Activated naive CD4-positive, alpha-beta T cell (primary cell): ENCODE results near the gene HAND2.

ENCODE experiments used
- DNase-seq, 4 experiments: peaks; one replicate each; lab custom pipeline; 2025; lab: John Stamatoyannopoulos, UW

HAND2 gene

DNA sequence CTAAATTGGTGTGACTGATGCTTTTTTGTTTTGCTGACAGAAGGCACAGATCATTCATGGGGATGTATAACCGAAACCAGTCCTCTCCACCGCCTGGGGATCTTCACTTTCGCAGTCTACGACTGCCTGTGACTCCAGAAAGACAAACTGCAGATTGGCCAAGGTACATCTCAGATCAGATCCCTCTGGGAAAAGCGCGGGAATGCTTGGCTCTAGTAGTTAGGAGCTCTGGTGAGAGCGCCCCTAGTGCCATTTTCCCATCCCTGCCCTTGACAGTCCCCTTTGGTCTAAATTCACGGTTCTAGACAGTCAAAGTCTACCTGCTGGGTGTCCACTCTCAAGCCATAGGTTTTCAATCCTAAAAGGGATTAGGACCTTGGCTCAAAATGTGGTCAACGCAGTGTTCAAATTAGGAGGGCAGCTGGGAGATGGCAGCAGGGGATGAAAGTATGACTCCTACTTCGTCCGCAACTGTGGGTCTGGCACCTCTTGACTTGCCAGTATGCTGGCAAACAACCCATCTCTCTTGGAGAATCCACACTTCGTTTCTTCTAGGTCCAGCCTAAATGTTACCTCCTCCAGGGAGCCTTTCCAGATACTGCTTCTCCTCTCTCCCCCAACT is 6.9 kb upstream of the HAND2 start:
- DNase-seq = no peak

DNA sequence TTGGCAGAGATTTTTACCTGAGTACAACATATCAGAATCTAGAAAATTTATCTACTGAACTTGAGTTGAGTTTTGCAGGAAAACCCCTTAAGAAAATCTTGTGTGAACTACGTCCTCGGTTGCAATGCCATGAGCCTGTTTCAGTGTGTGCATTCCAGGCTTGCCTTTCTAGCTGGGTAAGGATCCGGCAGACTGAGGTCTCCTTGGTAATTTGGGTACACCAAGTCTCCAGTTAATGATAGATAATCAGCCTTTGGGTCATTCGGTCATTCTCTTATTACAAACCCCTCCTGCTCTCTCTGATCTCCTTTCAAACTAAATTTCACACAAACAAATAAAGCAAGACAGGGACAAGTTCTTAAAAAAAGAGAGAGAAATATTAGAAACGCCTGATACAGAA is 5.9 kb upstream of the HAND2 start:
- DNase-seq = no peak

DNA sequence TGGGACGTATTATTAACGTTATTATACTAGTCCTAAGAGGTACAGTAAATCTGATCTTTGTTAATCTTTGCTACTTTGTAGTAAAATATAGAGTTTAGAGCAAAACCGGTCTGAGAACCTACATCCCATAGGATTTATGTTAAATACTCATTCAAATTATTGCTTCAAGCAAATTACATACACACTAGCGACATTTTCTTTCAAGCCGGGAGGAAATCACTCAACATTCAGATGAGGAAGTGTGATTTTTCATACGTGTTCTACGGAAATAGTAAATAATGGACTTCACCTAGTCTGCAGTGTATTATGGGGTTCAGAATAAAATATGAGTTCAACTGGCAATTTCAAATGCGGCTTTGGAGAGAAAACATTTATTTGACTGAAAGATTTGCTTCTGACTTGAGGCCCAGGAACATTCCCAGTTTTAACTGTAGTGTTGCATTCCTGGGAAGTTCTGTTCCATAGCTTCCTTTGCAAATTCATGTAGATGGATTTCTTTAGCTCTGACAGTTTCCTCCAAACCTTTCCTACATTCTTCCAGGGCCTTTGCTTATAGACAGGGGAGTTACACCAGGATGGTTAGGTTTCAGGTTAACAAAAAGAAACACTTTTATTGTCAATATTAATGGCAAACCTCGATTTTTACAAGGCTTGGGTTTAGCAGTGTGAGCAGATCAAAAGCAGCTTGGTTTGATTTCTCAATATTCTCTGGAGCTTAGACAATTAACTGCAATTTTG is 5.3 kb upstream of the HAND2 start:
- no peak for DNase-seq

DNA sequence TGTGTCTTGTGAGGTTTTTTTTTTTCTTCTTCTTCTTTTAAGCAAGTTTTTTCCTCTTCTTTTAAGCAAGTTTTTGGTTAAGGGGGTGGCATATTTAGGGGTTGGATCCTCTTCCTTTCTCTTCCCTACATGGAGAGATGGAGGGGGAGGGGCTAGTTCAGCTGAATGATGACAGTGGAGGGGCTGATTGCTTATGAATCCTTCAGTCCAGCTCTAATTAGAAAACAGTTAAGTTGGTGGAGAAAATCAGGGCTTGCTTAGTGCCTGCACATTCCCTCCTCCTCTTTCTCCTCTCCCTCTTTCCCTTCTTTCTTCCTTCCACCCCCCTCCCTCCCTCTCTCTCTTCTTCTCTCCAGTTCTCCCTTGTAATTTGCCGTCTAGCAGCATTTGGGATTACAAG is 4.4 kb upstream of the HAND2 start:
- DNase-seq = no peak

DNA sequence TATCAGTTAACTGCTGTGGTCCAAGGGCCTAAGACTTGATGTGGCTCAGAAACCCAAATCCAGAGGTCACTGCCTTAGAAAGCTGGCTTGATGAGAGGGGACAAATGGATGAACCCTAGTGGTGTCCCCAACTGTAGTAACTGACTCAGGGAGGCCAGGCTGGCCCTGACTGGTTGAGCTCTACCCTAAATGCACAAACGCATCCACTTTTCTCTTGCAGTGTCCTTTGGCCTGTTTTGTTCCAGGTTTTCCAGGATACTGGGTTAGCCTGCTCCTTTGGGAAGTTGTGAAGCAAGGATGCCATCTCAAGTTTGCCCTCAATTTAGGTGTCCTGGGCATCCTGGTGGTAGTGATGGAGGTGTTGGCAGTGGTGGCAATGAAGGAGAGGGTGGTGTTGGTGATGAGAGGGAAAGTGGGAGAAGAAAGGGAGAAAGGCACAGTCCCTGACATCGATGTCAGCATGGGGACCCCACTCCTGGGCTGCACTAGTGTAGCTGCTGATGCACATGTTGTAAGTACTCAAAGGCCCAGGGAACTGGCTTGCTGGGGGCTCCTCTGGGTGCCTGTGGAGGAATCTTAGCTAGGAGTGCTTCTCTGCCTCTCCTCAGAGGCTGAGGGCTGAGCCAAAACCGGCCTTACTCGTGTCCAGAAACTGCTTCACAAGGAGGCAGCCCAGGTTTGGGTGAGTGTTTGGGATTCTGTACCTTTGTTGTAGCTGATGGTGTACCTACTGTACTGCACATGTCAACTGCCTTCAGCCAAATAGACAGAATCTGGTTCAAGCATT is 2.9 kb upstream of the HAND2 start:
- no peak for DNase-seq

DNA sequence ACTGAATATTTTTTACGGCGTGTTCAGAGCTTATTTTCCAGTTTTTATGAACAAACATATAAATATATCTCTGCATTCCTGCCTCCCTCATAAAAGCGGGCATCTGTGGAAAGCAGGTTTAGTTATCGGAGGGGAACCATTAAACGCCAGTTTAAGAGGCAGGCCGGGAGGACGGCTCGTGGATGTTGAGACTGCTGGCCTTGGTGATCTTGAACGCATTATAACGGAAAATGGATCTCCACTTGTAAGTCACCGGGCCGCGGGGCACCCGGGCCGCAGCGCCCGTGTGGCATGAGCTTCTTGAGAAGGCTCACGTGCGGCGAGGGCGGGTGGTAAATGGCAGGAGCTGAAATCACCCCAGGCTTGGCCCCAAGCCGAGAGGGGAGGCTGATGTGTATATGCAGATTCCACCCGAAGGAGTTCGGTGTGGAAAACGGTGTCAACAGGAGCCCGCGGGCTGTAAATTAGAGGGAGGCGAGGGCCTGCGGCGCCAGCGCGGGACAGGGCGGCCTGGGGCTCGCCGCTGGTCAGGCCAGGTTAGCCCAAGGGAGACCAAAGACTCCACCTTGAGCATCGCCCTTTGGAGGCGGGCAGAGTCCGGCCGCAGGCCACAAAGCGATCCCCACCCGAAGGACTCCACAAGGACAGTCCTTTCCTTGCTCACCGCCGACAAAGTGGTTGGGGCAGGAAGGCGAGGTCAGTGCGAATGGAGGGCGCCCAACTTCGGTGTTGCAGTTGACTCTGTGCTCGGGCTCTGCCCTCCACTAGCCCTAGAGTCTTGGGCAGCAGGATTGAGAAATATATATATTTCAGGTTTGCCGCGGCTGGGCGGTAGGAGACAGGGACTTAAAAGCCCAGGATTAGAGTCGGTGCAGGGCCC is 1.3 kb upstream of the HAND2 start:
- DNase-seq = no peak

DNA sequence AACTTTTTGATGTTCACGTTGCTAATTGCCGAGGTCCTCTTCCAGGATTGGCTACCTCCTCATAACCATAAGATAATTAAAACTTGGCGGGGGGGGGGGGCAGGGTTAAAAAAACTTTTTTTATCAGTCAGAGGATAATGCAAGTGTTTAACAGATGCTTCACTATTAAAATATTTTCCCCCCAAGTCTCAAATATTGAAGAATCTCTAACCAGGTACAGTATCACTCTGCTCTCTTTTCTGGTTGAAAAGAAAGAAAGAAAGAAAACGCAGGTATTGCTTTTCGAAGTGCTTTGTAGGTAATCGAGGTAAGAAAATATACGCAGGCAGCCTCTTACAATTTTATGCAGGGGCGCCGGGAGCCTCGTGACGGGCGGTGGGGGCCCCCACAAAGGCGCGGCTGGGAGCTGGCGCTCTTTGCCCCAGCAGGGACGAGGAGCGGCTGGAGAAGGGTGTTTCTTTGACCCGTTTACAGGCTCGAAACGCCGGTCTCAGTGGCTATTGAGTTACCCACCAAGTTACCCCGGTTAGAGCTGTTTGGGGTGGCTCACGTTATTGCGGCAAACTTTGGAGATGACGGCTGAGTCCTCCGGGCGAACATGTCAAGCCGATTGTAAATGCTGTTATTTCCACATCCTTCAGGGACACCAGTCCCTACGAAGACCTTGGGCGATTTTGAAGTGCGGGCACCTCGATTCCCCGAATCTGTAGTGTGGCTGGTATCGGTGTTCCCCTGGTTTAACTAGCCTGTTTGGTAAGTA is 477 bp upstream of the HAND2 start:
- DNase-seq = no peak

DNA sequence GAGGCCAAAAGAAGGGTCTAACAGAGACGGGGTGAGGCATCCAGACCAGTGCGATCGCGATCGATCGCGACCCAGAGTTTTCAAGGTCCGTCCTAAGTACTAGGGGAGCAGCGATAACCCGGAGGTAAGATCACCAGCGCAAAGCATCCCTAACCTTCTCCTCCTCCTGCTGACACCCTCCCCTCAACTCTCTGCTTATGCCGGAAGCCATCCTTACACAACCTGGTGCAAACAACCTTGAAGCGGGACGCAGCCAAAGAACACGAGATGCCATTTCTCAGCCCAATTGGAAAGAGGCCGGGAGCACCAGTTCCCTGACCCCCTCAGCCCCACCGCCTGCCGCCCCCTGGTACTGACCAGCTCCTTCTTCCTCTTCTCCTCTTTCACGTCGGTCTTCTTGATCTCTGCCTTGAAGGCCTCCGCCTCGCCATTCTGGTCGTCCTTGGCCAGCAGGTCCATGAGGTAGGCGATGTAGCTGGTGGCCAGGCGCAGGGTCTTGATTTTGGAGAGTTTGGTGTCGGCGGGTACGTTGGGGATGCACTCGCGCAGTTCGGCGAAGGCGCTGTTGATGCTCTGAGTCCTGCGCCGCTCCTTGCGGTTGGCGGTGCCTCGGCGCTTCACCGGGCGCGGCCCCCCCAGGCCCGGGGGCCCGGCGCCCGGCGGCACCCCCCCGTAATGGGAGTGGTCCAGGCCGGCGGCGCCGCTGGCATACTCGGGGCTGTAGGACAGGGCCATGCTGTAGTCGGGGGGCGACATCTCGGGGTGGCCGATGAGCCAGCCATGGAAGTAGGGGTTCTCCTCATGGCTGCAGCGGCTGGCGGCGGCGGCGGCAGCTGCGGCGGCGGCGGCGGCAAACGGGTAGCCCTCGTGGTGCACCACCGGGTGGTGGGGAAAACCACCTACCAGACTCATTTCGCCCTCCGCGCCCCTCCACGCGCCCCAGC is 1.4 kb downstream of the HAND2 start:
- DNase-seq = no peak

DNA sequence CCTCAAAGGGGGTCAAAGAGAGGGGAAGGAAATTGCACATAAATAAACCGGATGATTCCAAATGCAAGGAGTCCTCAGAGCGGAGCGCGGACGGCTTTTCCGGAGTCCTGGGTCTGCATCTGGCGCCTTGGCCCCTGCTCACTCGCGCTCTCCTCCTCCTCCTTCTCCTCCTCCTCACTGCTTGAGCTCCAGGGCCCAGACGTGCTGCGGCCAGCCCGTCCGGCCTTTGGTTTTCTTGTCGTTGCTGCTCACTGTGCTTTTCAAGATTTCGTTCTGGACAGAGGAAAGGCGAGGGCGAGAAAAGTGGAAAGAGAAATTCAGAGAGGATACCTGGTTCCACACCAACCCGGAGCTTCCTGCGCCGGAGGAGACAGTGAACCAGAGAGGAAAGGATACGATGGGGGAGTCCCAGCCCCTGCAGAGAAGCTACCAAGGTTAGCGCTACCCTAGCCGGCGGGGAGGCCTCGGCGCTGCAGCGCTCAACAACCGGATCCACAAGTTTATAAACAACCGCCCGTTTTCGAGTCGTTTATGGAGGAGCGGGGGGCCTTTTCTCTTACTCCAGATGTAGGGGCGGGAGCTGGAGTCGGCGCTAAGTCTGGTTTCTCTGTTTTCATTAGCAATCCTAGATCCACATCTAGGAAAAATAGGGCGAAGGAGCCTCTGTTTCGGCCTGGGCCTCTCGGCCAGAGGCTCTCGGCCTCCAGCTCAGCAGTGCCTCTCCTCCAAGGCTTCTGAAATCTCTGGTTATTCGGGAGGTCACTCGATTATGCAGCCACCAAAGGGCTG is 2.7 kb downstream of the HAND2 start:
- DNase-seq = no peak

DNA sequence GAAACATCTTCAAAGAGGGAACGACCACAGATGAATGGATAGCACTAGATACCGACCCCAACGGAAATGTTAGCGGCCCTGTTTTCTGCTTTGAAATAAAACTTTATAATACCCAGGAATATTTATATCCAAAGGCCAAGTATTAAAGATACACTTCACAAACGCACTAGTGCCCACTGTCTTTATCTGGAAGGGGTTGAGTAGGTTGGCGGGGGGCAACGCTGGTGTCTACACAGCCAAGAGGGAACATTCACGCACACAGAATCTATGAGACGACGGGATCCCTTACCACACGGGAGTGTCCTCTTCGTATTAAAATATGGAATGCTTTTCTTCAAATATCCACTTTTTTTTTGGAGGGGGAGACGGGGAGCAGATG is 3.3 kb downstream of the HAND2 start:
- no peak for DNase-seq

DNA sequence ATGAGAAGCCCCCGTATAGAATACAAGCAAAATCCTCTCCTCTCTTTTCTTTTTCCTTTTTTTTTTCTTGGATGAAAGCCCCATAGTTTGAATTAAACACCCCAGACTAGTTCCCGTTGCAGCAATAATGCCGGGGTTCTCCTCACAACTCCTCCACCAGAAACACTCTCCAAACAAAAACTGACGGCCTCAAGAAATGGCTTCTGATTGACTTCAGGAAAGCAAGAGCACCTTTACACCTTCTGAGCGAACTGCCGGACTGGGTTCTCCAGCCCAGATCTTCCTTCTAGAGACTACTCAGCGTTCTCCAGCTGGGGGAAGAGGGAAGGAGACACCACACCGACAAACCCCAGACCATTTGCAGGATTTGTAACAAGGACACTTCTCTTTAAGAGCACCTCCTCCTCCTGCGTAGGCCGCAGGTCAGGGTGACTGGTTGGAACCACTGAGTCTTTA is 4.0 kb downstream of the HAND2 start:
- DNase-seq = no peak

DNA sequence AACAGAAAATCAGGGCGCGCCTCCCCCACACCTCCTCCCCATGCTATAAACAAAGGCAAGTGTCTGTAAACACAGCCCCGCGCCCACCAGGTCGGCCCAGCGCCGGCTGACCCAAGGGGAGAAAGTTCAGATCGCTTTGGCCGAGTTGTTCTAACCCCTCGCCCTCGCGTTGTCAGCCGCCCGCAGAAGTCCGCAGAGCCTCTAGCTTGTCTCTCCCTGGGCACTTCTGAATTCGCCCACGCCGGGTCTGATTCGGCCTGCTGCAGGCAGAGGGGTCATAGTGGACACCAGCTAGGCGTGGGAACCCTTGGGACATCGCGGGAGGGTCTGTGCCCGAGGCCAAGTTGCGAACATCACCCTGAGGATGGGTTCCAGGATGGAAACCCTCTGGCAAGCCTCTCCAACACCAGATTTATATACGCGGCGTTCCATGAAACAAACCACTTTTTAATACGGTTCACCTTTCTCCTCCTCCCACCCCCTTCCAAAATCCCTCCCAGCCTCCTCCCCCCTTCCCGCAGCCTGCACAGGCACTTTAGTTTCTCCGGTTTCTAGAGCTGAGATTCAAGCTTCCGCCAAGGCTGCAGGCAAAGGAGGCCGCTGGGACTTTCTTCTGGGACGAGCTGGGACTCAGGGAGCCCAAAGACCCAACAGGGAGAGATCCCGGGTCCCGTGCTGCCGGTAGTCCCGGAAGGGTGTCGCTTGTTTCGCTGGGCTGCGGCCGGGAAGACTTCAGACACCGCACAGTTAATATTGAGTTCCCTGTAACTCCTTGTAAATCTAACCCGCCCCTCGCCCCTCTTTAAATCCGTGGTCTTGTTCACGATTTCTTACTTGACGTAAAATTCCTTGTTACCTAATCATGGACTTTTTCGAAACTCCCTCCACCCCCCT is 4.7 kb downstream of the HAND2 start:
- DNase-seq = no peak

DNA sequence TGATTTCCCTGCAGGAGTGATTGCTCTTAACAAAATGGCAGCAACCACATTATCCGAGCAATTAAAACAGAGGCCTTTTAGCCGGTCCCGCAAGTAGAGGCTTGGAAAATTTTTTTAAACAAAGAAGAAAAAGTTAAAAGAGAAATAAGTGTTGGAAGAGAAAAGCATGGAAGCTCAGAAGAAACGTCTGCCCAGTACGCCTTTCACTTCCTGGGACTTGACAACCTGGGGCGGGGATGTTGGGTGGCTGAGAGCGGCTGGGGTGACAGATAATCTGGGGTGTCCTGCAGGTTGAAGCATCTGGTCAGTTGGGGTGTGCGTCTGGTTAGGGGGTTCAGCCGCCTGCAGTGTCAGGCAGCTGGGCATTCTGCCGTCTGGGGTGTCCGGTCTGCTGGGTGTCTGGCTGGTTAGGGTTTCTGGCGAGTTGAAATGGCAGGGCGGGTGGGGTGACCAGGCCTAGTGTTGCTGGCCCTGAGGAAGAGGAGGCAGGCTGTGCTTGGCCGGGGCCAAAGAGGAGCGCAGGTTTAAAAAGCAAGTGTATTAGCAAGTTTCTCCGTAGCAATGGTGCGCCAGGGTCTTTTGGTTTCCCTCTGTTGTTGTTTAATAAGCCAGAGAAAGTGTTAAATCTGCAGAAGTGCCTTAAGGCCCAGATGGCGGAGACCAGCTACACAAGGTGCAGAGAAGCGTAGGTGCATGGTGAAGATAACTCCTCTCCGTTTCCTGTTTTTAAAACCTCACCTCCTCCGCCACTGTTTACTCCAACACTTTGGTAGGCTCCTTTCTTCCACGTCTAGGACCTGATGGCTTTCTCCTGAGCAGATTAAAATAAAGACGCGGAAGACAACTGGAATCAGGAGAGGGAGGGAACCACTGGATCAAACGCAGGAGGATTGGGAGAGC is 5.6 kb downstream of the HAND2 start:
- DNase-seq = no peak

DNA sequence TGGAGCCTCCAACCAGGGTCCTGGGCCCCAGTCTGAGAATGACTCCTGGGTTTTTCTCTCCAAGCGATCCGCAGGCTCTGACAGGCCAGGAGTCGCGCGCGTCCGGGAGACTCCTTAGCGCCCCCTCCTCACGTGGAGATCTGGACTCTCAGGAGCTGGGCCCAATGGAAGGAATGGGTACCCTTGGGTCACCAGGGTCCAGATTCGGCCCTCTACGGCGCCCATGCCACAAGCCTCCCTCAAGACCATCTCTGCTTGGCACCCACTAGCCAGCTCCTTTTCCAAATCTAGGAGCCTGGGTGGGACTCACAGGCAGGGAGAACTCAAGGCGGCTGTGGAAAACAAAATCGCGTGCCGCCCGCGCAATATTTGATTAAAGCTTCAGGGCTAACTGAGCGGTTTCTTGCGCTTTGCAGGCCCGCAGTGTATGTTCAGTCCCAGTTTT is 7.1 kb downstream of the HAND2 start:
- DNase-seq = no peak

DNA sequence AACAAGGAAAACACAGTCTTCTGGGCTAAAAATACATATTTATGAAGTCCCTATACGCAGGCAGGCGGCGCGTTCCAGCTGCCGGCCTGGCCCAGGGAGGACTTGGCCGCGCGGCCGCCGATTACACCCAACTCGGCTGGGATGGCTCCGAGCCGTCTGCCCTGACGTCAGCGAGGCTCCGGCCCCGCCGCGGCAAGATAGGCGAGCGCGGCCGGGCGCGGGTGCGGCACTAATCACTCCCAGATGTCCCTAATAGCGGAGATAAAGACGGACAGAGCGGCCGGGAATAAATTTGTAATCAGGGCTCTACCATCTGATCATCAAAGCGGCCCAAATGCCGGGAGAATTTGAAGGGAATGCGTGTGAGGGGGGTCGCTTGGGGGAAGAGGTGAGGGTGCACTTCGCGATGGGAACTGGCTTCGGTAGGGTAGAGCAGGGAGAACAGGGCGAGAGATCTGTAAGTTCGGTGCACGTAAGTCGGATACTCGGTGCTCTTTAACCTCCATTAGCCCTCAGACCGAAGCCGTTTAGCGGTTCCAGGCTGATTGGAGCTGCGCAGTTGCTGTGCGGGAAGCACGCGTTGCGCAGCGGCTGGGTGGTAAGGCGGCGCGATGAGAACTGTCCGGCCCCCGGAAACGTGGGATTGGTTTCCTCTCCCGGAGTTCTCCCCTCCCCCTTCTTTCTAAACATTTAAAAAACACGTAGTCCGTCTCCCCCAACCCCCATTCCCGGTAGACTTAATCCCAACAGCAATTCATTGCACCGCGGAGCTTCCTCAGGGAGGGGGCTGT is 7.7 kb downstream of the HAND2 start:
- DNase-seq = no peak

DNA sequence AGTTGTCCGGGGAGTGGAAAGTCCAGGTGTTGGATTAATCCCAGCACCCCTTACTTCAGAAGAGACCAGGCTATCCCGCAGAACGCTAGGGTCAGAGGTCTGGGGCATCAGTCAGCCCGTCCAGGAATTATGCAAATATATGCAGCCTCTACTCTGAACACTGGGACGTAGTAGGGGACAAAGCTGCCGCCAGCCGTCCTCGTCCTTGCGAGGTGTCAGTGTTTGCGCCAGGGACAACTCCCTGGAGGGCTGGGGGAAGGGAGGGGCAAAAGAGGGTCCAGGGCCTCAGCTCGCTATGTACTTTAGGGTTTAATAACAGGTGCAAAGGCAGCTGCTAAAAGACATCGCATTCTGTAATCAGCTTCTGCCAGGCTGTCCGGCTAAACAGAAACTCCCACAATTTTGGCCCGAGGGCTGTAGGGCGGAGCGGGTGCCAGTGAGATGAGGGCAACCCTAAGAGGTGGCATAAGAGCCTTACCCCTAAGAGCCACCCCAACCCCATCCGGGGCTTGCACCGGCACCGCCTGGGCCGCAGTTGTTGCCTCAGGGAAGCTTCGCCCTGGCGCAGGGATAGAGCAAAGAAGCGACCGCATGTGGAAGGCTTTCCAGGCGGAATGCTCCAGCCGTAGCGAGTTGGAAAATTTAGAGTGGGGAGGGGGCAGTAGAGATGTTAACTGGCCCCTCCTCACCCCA is 8.4 kb downstream of the HAND2 start:
- DNase-seq = no peak
